Prostate gland (tissue), 1 donor: ENCODE results near the gene NRBF2.

Source experiments
- POLR2A ChIP-seq: fragments of 450-650 bp; IDR thresholded peaks from one replicate; pipeline ENCODE4 v1.6.1; 2016; ENCODE audit warnings: antibody characterized with exemption, mild to moderate bottlenecking
- POLR2AphosphoS5 ChIP-seq: sonication (generic); formaldehyde crosslinking; IDR thresholded peaks from one replicate; pipeline ENCODE4 v1.6.1; 2017; ENCODE audit warnings: antibody characterized with exemption

- TF ChIP-seq POLR2A: no peak
- no peak for TF ChIP-seq POLR2AphosphoS5
Observed at GRCh38 chr10:63150745-63151144, 17.6 kb downstream of the NRBF2 start.
